Activated CD8-positive, alpha-beta memory T cell treated with anti-CD3 and anti-CD28 coated beads, Interleukin-2, amount 50 U/mL, for 48 hours (primary cell): ENCODE data around the gene ARMC5.
"Not testable (repeated sequence)": the region's sequence is repeated elsewhere in the genome, so short reads cannot be mapped to it uniquely, and the experiment has no call there.

Experiments
- DNase-seq: peaks from one replicate; pipeline ENCODE4 v3.0.0-alpha.2; 2020

The ARMC5 gene, protein sequence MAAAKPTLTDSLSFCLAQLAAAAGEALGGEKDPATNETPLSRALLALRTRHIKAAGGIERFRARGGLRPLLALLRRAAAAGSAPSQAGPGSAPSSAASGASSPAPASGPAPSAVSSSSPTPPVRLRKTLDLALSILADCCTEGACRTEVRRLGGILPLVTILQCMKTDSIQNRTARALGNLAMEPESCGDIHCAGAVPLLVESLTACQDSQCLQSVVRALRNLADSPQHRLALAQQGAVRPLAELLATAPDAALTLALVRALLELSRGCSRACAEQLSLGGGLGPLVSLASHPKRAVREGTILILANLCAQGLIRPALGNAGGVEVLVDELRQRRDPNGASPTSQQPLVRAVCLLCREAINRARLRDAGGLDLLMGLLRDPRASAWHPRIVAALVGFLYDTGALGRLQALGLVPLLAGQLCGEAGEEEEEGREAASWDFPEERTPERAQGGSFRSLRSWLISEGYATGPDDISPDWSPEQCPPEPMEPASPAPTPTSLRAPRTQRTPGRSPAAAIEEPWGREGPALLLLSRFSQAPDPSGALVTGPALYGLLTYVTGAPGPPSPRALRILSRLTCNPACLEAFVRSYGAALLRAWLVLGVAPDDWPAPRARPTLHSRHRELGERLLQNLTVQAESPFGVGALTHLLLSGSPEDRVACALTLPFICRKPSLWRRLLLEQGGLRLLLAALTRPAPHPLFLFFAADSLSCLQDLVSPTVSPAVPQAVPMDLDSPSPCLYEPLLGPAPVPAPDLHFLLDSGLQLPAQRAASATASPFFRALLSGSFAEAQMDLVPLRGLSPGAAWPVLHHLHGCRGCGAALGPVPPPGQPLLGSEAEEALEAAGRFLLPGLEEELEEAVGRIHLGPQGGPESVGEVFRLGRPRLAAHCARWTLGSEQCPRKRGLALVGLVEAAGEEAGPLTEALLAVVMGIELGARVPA

GRCh38 chr16:31458844-31459686 lies at the start of gene ARMC5:
Gene ARMC5 (plus strand): TSS chr16:31459501. CDS start chr16:31459525, 24 bp downstream.
- DNase-seq: peak; percentile 96

DNA sequence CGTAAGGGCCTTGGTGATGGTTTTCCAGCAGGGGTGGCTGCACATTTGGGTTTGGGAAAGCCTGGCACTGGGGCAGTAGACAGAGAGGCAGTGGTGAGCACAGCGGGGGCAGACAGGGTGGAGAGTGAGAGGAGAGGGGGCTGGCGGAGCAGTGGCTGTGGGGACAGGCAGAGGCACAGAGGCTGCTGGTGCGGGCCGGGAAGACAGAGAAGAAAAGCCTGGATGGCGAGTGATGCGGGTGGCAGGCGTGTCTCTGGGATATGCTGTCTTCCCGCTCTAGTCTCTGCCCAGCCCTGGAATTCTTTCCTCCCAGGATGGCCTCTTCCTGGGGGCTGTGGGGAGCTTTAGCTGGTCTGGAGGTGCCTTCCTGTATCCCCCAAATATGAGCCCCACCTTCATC lies 49.2 kb upstream of the ARMC5 start:
- DNase-seq: no peak

- no peak for DNase-seq
Observed at GRCh38 chr16:31411024-31411844, 48.1 kb upstream of the ARMC5 start.

DNA sequence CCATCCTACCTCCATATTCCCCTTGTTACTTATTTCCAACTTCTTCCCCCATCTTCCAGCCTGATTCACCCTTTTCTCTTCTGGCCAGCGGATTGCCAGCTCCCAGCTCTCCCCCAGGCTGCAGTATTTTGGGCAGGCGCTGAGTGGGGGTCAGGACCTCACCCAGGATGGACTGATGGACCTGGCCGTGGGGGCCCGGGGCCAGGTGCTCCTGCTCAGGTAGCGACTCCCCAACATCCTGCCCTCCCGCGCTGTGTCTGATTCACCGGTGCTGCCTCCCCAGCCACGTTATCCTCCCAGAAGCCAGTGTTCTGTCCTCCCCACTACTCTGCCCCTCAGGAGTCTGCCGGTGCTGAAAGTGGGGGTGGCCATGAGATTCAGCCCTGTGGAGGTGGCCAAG lies 46.6 kb upstream of the ARMC5 start:
- no peak for DNase-seq

DNA sequence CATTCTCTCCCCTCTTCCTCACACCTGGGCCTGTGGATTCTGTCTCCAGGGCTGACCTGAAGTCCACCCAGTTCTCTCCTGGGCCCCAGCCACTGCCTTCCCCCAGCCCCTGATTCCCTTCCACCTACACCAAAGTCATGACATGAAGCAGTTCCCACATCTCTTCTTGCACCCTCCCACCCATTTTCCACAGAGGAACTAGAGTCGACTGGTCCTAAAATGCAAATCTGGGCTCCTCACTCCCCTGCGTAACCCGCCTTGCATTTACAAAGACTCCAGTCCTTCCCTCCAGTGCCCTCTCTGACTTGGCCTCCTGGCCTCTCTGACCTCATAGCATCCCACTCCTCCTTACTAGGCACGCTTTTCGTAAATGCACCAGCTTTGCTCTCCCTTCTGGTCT lies 45.9 kb upstream of the ARMC5 start:
- DNase-seq: no peak

DNA sequence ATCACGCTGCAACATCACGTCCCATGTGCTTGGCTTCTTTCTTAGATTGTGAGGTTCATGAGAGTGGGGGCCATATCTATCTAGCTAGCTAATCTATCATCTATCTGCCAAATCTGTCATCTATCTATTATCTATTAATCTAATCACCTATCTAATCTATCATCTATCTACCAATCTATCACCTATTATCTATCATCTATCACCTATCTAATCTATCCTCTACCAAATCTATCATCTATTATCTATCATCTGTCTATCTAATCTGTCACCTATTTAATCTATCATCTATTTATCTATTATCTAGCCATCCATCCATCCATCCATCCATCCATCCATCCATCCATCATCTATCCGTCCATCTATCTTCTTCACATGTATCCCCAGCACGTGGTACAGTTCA lies 45.4 kb upstream of the ARMC5 start:
- DNase-seq: no peak

- DNase-seq: no peak
Observed at GRCh38 chr16:31414706-31415105, 44.6 kb upstream of the ARMC5 start.

GRCh38 chr16:31416371-31416770 lies 42.9 kb upstream of the ARMC5 start:
- no peak for DNase-seq

GRCh38 chr16:31417036-31417435 lies 42.3 kb upstream of the ARMC5 start:
- not testable (repeated sequence) for DNase-seq

DNA sequence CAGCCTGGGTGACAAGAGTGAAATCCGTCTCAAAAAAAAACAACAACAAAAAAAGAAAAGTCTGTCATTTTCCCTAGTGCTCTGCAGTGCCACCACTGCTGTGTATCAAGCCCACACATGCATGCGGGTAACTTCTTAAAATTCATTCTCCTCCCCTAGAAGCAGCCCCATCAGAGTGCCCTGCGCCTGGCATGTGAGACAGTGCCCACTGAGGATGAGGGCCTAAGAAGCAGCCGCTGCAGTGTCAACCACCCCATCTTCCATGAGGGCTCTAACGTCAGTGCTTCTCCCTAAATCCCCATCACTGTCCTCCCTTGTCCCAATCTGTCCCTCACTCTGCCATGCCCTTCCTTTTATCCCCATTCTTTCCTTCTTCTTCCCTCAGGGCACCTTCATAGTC lies 41.4 kb upstream of the ARMC5 start:
- DNase-seq: no peak

GRCh38 chr16:31420037-31420436 lies 39.3 kb upstream of the ARMC5 start:
- no peak for DNase-seq

GRCh38 chr16:31421587-31421986 lies 37.7 kb upstream of the ARMC5 start:
- peak; percentile 79 for DNase-seq

- DNase-seq: no peak
Observed at GRCh38 chr16:31423241-31423640, 36.1 kb upstream of the ARMC5 start.

- DNase-seq: no peak
Observed at GRCh38 chr16:31423801-31424200, 35.5 kb upstream of the ARMC5 start.

DNA sequence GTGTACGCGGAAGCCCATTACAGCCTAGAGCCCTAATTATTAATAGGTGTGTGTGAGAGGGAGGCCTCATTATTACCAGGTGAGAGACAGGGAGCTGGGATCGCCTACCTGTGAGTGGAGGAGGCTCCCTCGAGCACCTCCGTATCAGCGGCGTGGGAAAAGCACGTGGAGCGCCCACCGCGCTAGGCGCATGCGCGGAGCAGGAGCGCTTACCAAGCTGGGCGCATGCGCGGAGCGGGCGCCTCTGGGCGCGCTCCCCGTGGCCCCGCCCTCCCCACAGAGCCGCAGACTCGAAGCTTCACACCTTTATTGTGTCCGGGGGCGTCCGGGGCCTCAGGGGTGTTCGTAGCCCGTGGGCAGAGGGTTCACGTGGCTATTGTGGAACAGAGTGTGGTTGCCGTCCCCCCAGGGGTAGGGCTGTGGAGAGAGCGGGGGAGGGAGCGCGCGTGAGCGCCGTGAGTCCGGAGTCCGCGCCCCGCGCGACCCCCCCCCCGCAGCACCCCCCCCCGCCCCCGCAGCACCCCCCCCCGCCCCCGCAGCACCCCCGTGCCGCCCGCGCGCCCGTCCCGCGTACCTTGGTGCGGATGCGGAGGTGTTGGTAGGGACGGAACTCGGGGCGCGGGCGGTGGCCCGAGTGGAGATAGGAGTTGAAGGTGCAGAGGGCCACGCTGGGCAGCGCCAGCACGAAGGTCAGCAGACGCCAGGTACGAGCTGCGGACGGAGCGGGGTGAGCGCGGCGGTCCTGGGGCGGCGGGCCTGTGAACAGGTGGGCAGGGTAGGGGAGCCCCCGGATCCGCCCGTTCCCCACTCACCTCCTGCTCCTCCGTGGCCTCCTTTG lies 31.6 kb upstream of the ARMC5 start:
- DNase-seq: peak; percentile 85

- DNase-seq: no peak
Observed at GRCh38 chr16:31428279-31428597, 31.1 kb upstream of the ARMC5 start, which contains the start of gene COX6A2. Gene COX6A2 (minus strand): TSS chr16:31428360. CDS start chr16:31428325, 35 bp downstream.

DNA sequence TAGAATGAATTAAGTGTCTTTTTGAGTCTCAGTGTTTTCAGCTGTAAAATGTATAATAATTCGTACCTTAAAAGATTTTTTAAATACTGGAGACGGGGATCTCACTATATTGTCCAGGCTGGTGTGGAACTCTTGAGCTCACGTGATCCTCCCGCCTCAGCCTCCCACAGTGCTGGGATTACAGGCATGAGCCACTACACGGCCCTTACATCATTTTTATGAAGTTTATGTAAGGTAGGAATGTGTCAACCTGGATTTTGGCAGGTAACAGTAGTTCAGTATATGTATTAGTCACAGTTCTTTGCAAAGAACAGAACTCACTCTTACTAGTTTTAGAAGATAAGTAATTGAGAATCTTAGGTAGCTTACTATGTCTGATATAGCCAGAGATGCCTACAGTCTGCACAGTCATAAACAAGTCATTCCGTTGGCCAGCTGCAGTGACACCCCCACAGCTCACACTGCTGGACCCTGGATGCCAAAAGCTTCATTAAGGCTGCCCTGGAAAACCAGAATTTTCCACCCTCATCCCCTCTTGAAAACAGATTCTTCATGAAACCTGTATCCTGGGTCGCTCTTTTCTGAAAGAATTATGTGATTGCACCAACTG lies 30.6 kb upstream of the ARMC5 start:
- no peak for DNase-seq

DNA sequence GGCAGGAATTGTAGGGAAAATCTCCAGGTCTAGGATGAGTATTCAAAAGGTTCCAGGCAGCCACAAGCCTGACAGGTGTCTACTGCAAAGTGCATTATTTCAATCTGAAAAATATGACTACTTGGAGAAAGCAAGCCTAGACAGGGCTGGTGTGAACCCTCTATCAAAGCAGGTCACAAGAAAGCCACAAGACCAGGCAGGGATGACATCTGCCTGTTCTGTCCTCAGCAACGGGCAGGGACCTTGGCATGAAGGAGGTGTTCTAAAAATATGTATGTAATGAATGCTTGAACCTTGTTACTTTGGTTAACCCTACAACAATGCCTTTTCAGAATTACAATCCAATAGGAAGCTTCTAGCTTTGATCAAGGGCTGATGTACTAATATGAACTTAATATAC lies 30.0 kb upstream of the ARMC5 start:
- no peak for DNase-seq

DNA sequence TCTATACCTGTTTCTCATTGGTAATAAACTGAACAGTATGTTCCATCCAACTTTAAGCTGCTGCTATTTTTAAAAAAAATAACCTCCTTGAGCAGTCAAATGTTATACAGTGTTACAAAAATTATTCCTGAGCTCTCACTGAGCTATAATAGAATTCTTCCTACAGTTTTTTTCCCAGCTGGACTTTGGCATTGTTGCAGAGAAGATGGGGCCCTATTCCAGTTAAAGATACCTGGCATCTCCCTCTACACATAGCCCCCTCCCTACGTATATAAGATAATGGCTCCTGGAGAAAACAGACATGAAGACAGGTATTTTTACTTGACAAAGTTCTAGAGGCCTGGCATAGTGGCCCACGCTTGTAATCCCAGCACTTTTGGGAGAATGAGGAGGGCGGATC lies 29.5 kb upstream of the ARMC5 start:
- DNase-seq: no peak

DNA sequence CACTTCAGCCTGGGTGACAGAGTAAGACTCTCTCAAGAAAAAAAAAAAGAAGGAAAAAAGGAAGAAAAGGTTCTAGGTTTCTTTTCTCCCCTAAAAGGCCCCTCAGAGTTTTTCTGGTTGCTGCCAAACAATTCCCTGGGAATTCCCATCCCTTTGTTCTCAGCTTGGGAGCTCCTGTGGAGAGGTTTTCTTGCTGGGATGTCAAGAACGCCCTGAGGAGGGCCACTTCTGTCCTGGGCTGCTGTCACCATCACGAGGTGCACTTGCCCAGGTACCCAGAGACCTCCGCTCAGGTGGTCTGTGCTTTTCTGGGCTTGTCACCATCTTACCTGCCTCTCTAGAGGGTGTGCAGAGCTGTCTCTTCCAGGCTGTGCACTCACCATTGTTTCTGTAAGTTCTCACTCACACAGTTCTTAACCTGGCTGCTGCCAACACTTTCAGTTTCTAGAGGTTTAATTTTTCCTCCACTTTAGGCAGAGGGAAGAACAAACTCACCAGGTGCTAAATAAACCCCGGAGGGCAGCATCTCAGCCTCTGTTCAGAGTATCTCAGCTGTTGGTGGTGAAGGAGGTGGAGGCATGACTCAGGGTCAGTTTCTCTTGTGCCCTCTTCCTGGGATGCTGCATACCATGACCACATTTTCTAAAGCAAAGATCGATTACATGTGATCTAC lies 28.8 kb upstream of the ARMC5 start:
- no peak for DNase-seq
